HepG2 (cell line): ENCODE data around the gene CCDC126.
"Not testable (repeated sequence)": the region's sequence is repeated elsewhere in the genome, so short reads cannot be mapped to it uniquely, and the experiment has no call there.

ENCODE experiments used
- ATF4 ChIP-seq, 2 experiments: fragments of 450-650 bp in 1 of 2; sonication (generic) in 1 of 2; formaldehyde crosslinking; IDR thresholded peaks; 2 replicates each; pipeline versions ENCODE4 v1.5.0 to v1.8.0; 2020 to 2022; ENCODE audit warnings: mild to moderate bottlenecking in 1 of 2, missing genetic modification reagents in 1 of 2
- CC2D1A ChIP-seq: sonication (generic); formaldehyde crosslinking; IDR thresholded peaks from 2 replicates; pipeline ENCODE4 v1.8.1; 2023; ENCODE audit warnings: mild to moderate bottlenecking, missing genetic modification reagents
- E2F1 ChIP-seq: sonication (generic); formaldehyde crosslinking; IDR thresholded peaks from 2 replicates; pipeline ENCODE4 v1.5.0; 2020; ENCODE audit warnings: missing genetic modification reagents
- ELF4 ChIP-seq: sonication (generic); formaldehyde crosslinking; IDR thresholded peaks from 2 replicates; pipeline ENCODE4 v1.5.0; 2020; ENCODE audit warnings: missing genetic modification reagents, mild to moderate bottlenecking, moderate library complexity, borderline replicate concordance
- HNRNPL ChIP-seq: fragments of 200-400 bp; formaldehyde crosslinking; IDR thresholded peaks from 2 replicates; pipeline ENCODE4 v1.6.1; 2017; ENCODE audit warnings: mild to moderate bottlenecking, low read depth, low read length
- NFIC ChIP-seq: IDR thresholded peaks from 2 replicates; pipeline ENCODE4 v1.6.1; 2012; ENCODE audit warnings: mild to moderate bottlenecking, low read length, inconsistent platforms
- PHF8 ChIP-seq: sonication (generic); formaldehyde crosslinking; IDR thresholded peaks from 2 replicates; pipeline ENCODE4 v1.5.0; 2020; ENCODE audit warnings: missing genetic modification reagents
- SMAD1 ChIP-seq: sonication (generic); formaldehyde crosslinking; IDR thresholded peaks from 2 replicates; pipeline ENCODE4 v1.4.0; 2020; ENCODE audit warnings: missing genetic modification reagents, low read depth, mild to moderate bottlenecking, borderline replicate concordance
- SP5 ChIP-seq: IDR thresholded peaks from 2 replicates; pipeline ENCODE4 v1.6.1; 2016; ENCODE audit warnings: low read depth, borderline replicate concordance
- ZBTB1 ChIP-seq: sonication (generic); formaldehyde crosslinking; IDR thresholded peaks from 2 replicates; pipeline ENCODE4 v1.4.0; 2020; ENCODE audit warnings: missing genetic modification reagents, borderline replicate concordance
- ZNF121 ChIP-seq: sonication (generic); formaldehyde crosslinking; IDR thresholded peaks from 2 replicates; pipeline ENCODE4 v1.5.0; 2020; ENCODE audit warnings: mild to moderate bottlenecking, missing genetic modification reagents

- not testable (repeated sequence) for TF ChIP-seq NFIC; E2F1 (CRISPR knock-in tag); SP5 (CRISPR knock-in tag); SMAD1 (CRISPR knock-in tag); ZBTB1 (CRISPR knock-in tag); HNRNPL; ATF4 (CRISPR knock-in tag; IDR thresholded peaks at IDR 0.05); ZNF121 (CRISPR knock-in tag); PHF8 (CRISPR knock-in tag); CC2D1A (CRISPR knock-in tag); ELF4 (CRISPR knock-in tag)
Measured at GRCh38 chr7:23684041-23684440, 86.9 kb downstream of the CCDC126 start.
